GM12878 (cell line): ENCODE measurements around the gene BIRC7. TPM values are rescaled to one million over a fixed set of nuclear protein-coding genes. Genes with fewer than 3 reads are reported as not detected.

Source experiments
- ATAC-seq: fragments of 200-7000 bp; cut with Tn5 transposase; 3 replicates; pipeline ENCODE4 v1.9.1; 2020; ENCODE audit warnings: mild to moderate bottlenecking, moderate library complexity
- BruUV-seq: library from RNA; stranded (reverse); fragments of 400-500 nt; replicated peaks from 2 replicates; lab custom pipeline; 2021; lab: Mats Ljungman, UMichigan
- CTCF ChIA-PET: fragments of 300-600 bp; sonication (Branson Sonifier 250); formaldehyde crosslinking; extraction: SDS; loops from one replicate; lab custom pipeline; 2021; ENCODE audit warnings: inconsistent platforms; lab: Yijun Ruan, JAX
- POLR2A ChIA-PET: fragments of 350-600 bp; formaldehyde crosslinking; extraction: SDS; loops from one replicate; lab custom pipeline; 2021; ENCODE audit warnings: inconsistent platforms; lab: Charles Lee
- RAD21 ChIA-PET: fragments of 300-600 bp; sonication (Branson Sonifier 250); formaldehyde crosslinking; loops from one replicate; lab custom pipeline; 2023; ENCODE audit warnings: antibody characterized with exemption; ENCODE audit not compliant: unreplicated experiment; lab: Charles Lee
- SMC1A ChIA-PET: fragments of 300-600 bp; sonication (Branson Sonifier 250); formaldehyde crosslinking; loops from one replicate; lab custom pipeline; 2023; ENCODE audit not compliant: unreplicated experiment, uncharacterized antibody; lab: Charles Lee
- DNase-seq: peaks from one replicate; pipeline ENCODE4 v3.0.0-alpha.2; 2011; ENCODE audit warnings: low read depth, low spot score
- FAIRE-seq: peaks from 3 replicates; lab custom pipeline; 2011; peaks lifted over from hg19 to GRCh38; lab: Jason Lieb, UNC
- H2AFZ ChIP-seq: 2 replicates; pipeline ENCODE4 v1.6.0; 2011; ENCODE audit warnings: low read depth, low read length, control low read depth; ENCODE audit not compliant: control insufficient read depth
- H3K27ac ChIP-seq: 2 replicates; pipeline ENCODE4 v1.5.1; 2011; ENCODE audit warnings: control low read depth; ENCODE audit not compliant: control insufficient read depth, insufficient read depth
- H3K27me3 ChIP-seq, 2 experiments: replicated peaks in 1 of 2; 2 replicates each; pipeline versions ENCODE4 v1.6.0 to v1.6.1; 2011; ENCODE audit warnings: low read length in 1 of 2; ENCODE audit not compliant: control insufficient read depth in 2 of 2, insufficient read depth in 2 of 2
- H3K36me3 ChIP-seq, 2 experiments: 2 replicates each; pipeline ENCODE4 v1.5.1; 2011; ENCODE audit warnings: low read length in 1 of 2; ENCODE audit not compliant: control insufficient read depth in 2 of 2, insufficient read depth in 2 of 2
- H3K4me1 ChIP-seq: 2 replicates; pipeline ENCODE4 v1.6.1; 2011; ENCODE audit warnings: mild to moderate bottlenecking, low read length, moderate library complexity, mixed read lengths; ENCODE audit not compliant: control insufficient read depth, insufficient read depth
- H3K4me2 ChIP-seq: 2 replicates; pipeline ENCODE4 v1.6.0; 2011; ENCODE audit warnings: control low read depth; ENCODE audit not compliant: control insufficient read depth, insufficient read depth
- H3K4me3 ChIP-seq: fragments of 200-600 bp; sonication (generic); 2 replicates; pipeline ENCODE4 v1.5.1; 2016
- H3K79me2 ChIP-seq: 2 replicates; pipeline ENCODE4 v1.6.0; 2011; ENCODE audit warnings: low read length; ENCODE audit not compliant: control insufficient read depth, insufficient read depth
- H3K9ac ChIP-seq: 2 replicates; pipeline ENCODE4 v1.8.0; 2011; ENCODE audit warnings: low read length, control low read depth, mixed read lengths; ENCODE audit not compliant: control insufficient read depth, insufficient read depth
- H3K9me3 ChIP-seq: replicated peaks from 3 replicates; pipeline ENCODE4 v1.5.1; 2011; ENCODE audit warnings: mild to moderate bottlenecking, low read length; ENCODE audit not compliant: control insufficient read depth, insufficient read depth
- H4K20me1 ChIP-seq: 2 replicates; pipeline ENCODE4 v1.6.0; 2011; ENCODE audit not compliant: control insufficient read depth, insufficient read depth
- CHD1 ChIP-seq: IDR thresholded peaks from 2 replicates; pipeline ENCODE4 v1.6.1; 2012; ENCODE audit warnings: low read depth, low read length, improper control_type of control experiment
- CHD2 ChIP-seq: IDR thresholded peaks from 2 replicates; pipeline ENCODE4 v1.6.1; 2011; ENCODE audit warnings: low read depth, low read length, improper control_type of control experiment, borderline replicate concordance
- CREB1 ChIP-seq: IDR thresholded peaks from 2 replicates; pipeline ENCODE4 v1.6.1; 2012; ENCODE audit warnings: low read depth, mild to moderate bottlenecking, inconsistent platforms
- NFXL1 ChIP-seq: fragments of 450-650 bp; IDR thresholded peaks from 2 replicates; pipeline ENCODE4 v1.6.1; 2017; ENCODE audit warnings: antibody characterized with exemption, mild to moderate bottlenecking, borderline replicate concordance
- TBL1XR1 ChIP-seq: IDR thresholded peaks from 2 replicates; pipeline ENCODE4 v1.6.1; 2012; ENCODE audit warnings: low read depth, low read length, improper control_type of control experiment
- USF2 ChIP-seq: IDR thresholded peaks from 2 replicates; pipeline ENCODE4 v1.6.1; 2011; ENCODE audit warnings: low read depth, low read length, improper control_type of control experiment, borderline replicate concordance
- WGBS: methylation state at CpG from one replicate; pipeline ENCODE4 v1.1.6; 2016; ENCODE audit warnings: low lambda C conversion rate; ENCODE audit not compliant: insufficient replicate concordance, insufficient coverage; ENCODE audit errors: missing lambda C conversion rate; 5-methylcytosine and 5-hydroxymethylcytosine counted together
- in situ Hi-C: fragments of 300-500 bp; cut with MboI; formaldehyde crosslinking; loops from 9 replicates; pipeline ENCODE4 v1.14.3; 2018; ENCODE audit warnings: mixed read lengths
- intact Hi-C: fragments of 100-400 bp; cut with micrococcal nuclease; formaldehyde crosslinking; loops from one replicate; pipeline ENCODE4 v1.14.2; 2022; ENCODE audit not compliant: unreplicated experiment
- polyA plus RNA-seq, 11 experiments: library from polyadenylated mRNA; depleted of rRNA in 4 of 11; unstranded in 6 of 11; stranded (reverse) in 5 of 11; fragments of >200 nt; fragmentation: Nextera tagmentation in 4 of 11; fragmentation: Illumina TruSeq in 1 of 11; extraction: Ambion mirVana in 4 of 11; extraction: Trizol in 1 of 11; gene quantifications; 1 replicate in 1 of 11; 2 replicates in 10 of 11; pipeline versions ENCODE4 v1.2.1 to v1.2.3, GENCODE V29; 2011 to 2016; ENCODE audit warnings: inconsistent platforms in 2 of 11, missing spikeins in 2 of 11, low read depth in 1 of 11
- total RNA-seq, 4 experiments: library from RNA; depleted of rRNA in 3 of 4; stranded (reverse); fragments of >200 nt in 3 of 4; fragmentation: Illumina TruSeq in 1 of 4; extraction: Trizol in 1 of 4; gene quantifications; 2 replicates each; pipeline versions ENCODE4 v1.2.1 to v1.2.3, GENCODE V29; 2013 to 2021
- TF ChIP-seq, protein P1 (sequence below): fragments of 150-350 bp; IDR thresholded peaks from 2 replicates; pipeline ENCODE4 v1.6.1; 2016; ENCODE audit warnings: low read depth, low read length
- TF ChIP-seq, protein P2 (sequence below): fragments of 450-650 bp; conservative IDR thresholded peaks from 2 replicates; pipeline ENCODE4 v1.6.1; 2017; ENCODE audit warnings: mild to moderate bottlenecking, moderate library complexity
- TF ChIP-seq, protein P3 (sequence below): fragments of 450-650 bp; IDR thresholded peaks from 2 replicates; pipeline ENCODE4 v1.6.1; 2016; ENCODE audit warnings: mild to moderate bottlenecking
- TF ChIP-seq, protein P4 (sequence below): fragments of 450-650 bp; IDR thresholded peaks from 2 replicates; pipeline ENCODE4 v1.6.1; 2017; ENCODE audit warnings: borderline replicate concordance
- TF ChIP-seq, protein P5 (sequence below): fragments of 450-650 bp; IDR thresholded peaks from 2 replicates; pipeline ENCODE4 v1.6.1; 2017; ENCODE audit warnings: mild to moderate bottlenecking, moderate library complexity

Gene BIRC7
- total and polyA plus RNA-seq, 10 of the 15 experiments (the other 5 are each of a cell fraction or from before 2014, with no cell fraction given): 0.31 TPM; not detected in 9

- H3K4me1 ChIP-seq: no peaks in the 10 kb centered on the region
- in situ Hi-C loops (no loop called here), intact Hi-C loops (no loop called here)
- POLR2A ChIA-PET: no interaction called here
- H3K79me2 ChIP-seq: no peaks in the 10 kb centered on the region
- H2AFZ ChIP-seq: no peak overlapping the region
- no peaks in the 10 kb centered on the region for H3K9me3 ChIP-seq
- TF ChIP-seq TBL1XR1 (no peak), USF2 (no peak), CHD2 (no peak), CREB1 (no peak), NFXL1 (no peak), CHD1 (no peak)
- TF ChIP-seq, protein P1, sequence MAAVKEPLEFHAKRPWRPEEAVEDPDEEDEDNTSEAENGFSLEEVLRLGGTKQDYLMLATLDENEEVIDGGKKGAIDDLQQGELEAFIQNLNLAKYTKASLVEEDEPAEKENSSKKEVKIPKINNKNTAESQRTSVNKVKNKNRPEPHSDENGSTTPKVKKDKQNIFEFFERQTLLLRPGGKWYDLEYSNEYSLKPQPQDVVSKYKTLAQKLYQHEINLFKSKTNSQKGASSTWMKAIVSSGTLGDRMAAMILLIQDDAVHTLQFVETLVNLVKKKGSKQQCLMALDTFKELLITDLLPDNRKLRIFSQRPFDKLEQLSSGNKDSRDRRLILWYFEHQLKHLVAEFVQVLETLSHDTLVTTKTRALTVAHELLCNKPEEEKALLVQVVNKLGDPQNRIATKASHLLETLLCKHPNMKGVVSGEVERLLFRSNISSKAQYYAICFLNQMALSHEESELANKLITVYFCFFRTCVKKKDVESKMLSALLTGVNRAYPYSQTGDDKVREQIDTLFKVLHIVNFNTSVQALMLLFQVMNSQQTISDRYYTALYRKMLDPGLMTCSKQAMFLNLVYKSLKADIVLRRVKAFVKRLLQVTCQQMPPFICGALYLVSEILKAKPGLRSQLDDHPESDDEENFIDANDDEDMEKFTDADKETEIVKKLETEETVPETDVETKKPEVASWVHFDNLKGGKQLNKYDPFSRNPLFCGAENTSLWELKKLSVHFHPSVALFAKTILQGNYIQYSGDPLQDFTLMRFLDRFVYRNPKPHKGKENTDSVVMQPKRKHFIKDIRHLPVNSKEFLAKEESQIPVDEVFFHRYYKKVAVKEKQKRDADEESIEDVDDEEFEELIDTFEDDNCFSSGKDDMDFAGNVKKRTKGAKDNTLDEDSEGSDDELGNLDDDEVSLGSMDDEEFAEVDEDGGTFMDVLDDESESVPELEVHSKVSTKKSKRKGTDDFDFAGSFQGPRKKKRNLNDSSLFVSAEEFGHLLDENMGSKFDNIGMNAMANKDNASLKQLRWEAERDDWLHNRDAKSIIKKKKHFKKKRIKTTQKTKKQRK: no peak
- TF ChIP-seq, protein P2, sequence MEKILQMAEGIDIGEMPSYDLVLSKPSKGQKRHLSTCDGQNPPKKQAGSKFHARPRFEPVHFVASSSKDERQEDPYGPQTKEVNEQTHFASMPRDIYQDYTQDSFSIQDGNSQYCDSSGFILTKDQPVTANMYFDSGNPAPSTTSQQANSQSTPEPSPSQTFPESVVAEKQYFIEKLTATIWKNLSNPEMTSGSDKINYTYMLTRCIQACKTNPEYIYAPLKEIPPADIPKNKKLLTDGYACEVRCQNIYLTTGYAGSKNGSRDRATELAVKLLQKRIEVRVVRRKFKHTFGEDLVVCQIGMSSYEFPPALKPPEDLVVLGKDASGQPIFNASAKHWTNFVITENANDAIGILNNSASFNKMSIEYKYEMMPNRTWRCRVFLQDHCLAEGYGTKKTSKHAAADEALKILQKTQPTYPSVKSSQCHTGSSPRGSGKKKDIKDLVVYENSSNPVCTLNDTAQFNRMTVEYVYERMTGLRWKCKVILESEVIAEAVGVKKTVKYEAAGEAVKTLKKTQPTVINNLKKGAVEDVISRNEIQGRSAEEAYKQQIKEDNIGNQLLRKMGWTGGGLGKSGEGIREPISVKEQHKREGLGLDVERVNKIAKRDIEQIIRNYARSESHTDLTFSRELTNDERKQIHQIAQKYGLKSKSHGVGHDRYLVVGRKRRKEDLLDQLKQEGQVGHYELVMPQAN: no peak
- TF ChIP-seq, protein P3, sequence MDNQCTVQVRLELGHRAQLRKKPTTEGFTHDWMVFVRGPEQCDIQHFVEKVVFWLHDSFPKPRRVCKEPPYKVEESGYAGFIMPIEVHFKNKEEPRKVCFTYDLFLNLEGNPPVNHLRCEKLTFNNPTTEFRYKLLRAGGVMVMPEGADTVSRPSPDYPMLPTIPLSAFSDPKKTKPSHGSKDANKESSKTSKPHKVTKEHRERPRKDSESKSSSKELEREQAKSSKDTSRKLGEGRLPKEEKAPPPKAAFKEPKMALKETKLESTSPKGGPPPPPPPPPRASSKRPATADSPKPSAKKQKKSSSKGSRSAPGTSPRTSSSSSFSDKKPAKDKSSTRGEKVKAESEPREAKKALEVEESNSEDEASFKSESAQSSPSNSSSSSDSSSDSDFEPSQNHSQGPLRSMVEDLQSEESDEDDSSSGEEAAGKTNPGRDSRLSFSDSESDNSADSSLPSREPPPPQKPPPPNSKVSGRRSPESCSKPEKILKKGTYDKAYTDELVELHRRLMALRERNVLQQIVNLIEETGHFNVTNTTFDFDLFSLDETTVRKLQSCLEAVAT: no peak
- TF ChIP-seq, protein P4, sequence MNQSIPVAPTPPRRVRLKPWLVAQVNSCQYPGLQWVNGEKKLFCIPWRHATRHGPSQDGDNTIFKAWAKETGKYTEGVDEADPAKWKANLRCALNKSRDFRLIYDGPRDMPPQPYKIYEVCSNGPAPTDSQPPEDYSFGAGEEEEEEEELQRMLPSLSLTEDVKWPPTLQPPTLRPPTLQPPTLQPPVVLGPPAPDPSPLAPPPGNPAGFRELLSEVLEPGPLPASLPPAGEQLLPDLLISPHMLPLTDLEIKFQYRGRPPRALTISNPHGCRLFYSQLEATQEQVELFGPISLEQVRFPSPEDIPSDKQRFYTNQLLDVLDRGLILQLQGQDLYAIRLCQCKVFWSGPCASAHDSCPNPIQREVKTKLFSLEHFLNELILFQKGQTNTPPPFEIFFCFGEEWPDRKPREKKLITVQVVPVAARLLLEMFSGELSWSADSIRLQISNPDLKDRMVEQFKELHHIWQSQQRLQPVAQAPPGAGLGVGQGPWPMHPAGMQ: no peak
- TF ChIP-seq, protein P5, sequence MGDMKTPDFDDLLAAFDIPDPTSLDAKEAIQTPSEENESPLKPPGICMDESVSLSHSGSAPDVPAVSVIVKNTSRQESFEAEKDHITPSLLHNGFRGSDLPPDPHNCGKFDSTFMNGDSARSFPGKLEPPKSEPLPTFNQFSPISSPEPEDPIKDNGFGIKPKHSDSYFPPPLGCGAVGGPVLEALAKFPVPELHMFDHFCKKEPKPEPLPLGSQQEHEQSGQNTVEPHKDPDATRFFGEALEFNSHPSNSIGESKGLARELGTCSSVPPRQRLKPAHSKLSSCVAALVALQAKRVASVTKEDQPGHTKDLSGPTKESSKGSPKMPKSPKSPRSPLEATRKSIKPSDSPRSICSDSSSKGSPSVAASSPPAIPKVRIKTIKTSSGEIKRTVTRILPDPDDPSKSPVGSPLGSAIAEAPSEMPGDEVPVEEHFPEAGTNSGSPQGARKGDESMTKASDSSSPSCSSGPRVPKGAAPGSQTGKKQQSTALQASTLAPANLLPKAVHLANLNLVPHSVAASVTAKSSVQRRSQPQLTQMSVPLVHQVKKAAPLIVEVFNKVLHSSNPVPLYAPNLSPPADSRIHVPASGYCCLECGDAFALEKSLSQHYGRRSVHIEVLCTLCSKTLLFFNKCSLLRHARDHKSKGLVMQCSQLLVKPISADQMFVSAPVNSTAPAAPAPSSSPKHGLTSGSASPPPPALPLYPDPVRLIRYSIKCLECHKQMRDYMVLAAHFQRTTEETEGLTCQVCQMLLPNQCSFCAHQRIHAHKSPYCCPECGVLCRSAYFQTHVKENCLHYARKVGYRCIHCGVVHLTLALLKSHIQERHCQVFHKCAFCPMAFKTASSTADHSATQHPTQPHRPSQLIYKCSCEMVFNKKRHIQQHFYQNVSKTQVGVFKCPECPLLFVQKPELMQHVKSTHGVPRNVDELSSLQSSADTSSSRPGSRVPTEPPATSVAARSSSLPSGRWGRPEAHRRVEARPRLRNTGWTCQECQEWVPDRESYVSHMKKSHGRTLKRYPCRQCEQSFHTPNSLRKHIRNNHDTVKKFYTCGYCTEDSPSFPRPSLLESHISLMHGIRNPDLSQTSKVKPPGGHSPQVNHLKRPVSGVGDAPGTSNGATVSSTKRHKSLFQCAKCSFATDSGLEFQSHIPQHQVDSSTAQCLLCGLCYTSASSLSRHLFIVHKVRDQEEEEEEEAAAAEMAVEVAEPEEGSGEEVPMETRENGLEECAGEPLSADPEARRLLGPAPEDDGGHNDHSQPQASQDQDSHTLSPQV: no peak
- H3K27ac ChIP-seq: no peak overlapping the region
- no peaks in the 10 kb centered on the region for H3K36me3 ChIP-seq
- H3K9ac ChIP-seq: no peak overlapping the region
- no peak for FAIRE-seq
- no peaks in the 10 kb centered on the region for H3K27me3 ChIP-seq
- H4K20me1 ChIP-seq: no peaks in the 10 kb centered on the region
- SMC1A ChIA-PET: no interaction called here
- no peak for ATAC-seq
- CTCF ChIA-PET: no interaction called here
- no peak overlapping the region for H3K4me3 ChIP-seq
- WGBS: 63% methylated on average over 13 of the region's 13 CpGs
- no peak overlapping the region for H3K4me2 ChIP-seq
- no TSS peak for BruUV-seq
- RAD21 ChIA-PET: no interaction called here
- DNase-seq: no peak
Observed at GRCh38 chr20:63188159-63188442, 47.6 kb upstream of the BIRC7 start.
